Neutrophil (primary cell): ENCODE data around the gene SPDYE1.
A peak's percentile ranks its signal among the peaks of the same experiment; 100 is the strongest.
"Not testable (repeated sequence)": the region's sequence is repeated elsewhere in the genome, so short reads cannot be mapped to it uniquely, and the experiment has no call there.

Source experiments
- H3K27ac ChIP-seq: fragments of 200-600 bp; sonication (generic); 2 replicates; pipeline ENCODE4 v1.5.1; 2016; ENCODE audit warnings: mild to moderate bottlenecking, moderate library complexity
- H3K27me3 ChIP-seq: fragments of 200-600 bp; sonication (generic); 2 replicates; pipeline ENCODE4 v1.6.0; 2016; ENCODE audit warnings: mild to moderate bottlenecking
- H3K36me3 ChIP-seq: fragments of 200-600 bp; sonication (generic); 2 replicates; pipeline ENCODE4 v1.5.1; 2017
- H3K4me1 ChIP-seq, 2 experiments: fragments of 200-600 bp in 1 of 2; sonication (generic) in 1 of 2; 1 replicate in 1 of 2; 2 replicates in 1 of 2; pipeline versions ENCODE4 v1.5.1 to v1.6.1; 2013 to 2016; ENCODE audit warnings: low read depth in 1 of 2, low read length in 1 of 2, mild to moderate bottlenecking in 1 of 2, moderate library complexity in 1 of 2; ENCODE audit not compliant: control insufficient read depth in 1 of 2, insufficient read depth in 1 of 2
- H3K4me3 ChIP-seq, 2 experiments: fragments of 200-600 bp in 1 of 2; sonication (generic) in 1 of 2; 1 replicate in 1 of 2; 2 replicates in 1 of 2; pipeline ENCODE4 v1.5.1; 2013 to 2016; ENCODE audit warnings: low read depth in 1 of 2, low read length in 1 of 2, mild to moderate bottlenecking in 1 of 2, moderate library complexity in 1 of 2
- H3K9me3 ChIP-seq: fragments of 200-600 bp; sonication (generic); 2 replicates; pipeline ENCODE4 v1.5.1; 2016
- TF ChIP-seq, protein P1 (sequence below): fragments of 200-600 bp; sonication (generic); IDR thresholded peaks from 2 replicates; pipeline ENCODE4 v1.5.1; 2016; ENCODE audit warnings: antibody characterized with exemption

Gene SPDYE1

GRCh38 chr7:43990829-43991228 lies 6.9 kb upstream of the SPDYE1 start:
- not testable (repeated sequence) for H3K4me3 ChIP-seq, H3K36me3 ChIP-seq, H3K4me1 ChIP-seq, H3K27me3 ChIP-seq, H3K9me3 ChIP-seq, H3K27ac ChIP-seq

DNA sequence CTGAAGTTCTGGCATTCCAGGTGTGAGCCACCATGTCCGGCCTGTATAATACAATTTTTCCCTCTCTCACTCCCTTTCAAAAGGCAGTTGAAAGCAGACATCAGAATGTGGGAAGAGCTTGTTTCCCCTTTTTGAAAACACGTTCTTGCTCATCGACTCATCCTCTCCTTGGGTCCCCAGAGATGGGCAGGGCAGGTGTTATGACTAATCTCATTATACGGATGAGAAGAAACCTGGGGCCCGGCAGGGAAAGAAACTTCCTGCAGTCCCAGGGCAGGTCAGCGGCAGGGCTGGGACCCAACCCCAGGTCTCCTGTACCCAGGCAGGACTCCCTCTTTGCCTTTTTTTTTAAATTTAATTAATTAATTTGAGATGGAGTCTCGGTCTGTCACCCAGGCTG lies 4.8 kb upstream of the SPDYE1 start:
- not testable (repeated sequence) for H3K36me3 ChIP-seq, H3K27ac ChIP-seq, H3K9me3 ChIP-seq, H3K27me3 ChIP-seq, H3K4me3 ChIP-seq, H3K4me1 ChIP-seq

DNA sequence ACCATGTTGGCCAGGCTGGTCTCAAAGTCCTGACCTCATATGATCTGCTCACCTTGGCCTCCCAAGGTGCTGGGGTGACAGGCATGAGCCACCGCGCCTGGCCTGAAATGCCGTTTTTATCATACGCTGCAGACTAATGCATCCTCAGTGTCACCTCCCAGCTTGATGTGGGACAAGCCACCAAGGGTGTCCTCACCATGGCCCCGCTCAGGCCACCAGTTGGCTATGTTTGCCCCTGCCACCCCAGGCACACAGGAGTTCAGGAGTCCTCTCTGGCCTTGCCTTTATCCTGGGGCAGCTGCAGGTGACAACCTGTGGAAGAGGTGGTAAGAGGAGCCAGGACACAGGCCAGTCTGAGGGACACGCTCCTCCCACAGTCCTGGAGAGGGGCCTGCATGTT lies 3.0 kb upstream of the SPDYE1 start:
- not testable (repeated sequence) for H3K27me3 ChIP-seq, H3K9me3 ChIP-seq, H3K36me3 ChIP-seq, H3K27ac ChIP-seq, H3K4me1 ChIP-seq, H3K4me3 ChIP-seq

GRCh38 chr7:44012081-44012480 lies 14.4 kb downstream of the SPDYE1 start:
- H3K4me3 ChIP-seq, H3K9me3 ChIP-seq, H3K27me3 ChIP-seq, H3K27ac ChIP-seq, H3K4me1 ChIP-seq: not testable (repeated sequence)
- peaks cover 47% of the 10 kb centered on the region for H3K36me3 ChIP-seq

- not testable (repeated sequence) for H3K27me3 ChIP-seq, H3K4me3 ChIP-seq, H3K27ac ChIP-seq, H3K4me1 ChIP-seq, H3K9me3 ChIP-seq
- H3K36me3 ChIP-seq = peaks cover 30% of the 10 kb centered on the region
These were observed 17.4 kb downstream of the SPDYE1 start for GRCh38 chr7:44015090-44015489.

DNA sequence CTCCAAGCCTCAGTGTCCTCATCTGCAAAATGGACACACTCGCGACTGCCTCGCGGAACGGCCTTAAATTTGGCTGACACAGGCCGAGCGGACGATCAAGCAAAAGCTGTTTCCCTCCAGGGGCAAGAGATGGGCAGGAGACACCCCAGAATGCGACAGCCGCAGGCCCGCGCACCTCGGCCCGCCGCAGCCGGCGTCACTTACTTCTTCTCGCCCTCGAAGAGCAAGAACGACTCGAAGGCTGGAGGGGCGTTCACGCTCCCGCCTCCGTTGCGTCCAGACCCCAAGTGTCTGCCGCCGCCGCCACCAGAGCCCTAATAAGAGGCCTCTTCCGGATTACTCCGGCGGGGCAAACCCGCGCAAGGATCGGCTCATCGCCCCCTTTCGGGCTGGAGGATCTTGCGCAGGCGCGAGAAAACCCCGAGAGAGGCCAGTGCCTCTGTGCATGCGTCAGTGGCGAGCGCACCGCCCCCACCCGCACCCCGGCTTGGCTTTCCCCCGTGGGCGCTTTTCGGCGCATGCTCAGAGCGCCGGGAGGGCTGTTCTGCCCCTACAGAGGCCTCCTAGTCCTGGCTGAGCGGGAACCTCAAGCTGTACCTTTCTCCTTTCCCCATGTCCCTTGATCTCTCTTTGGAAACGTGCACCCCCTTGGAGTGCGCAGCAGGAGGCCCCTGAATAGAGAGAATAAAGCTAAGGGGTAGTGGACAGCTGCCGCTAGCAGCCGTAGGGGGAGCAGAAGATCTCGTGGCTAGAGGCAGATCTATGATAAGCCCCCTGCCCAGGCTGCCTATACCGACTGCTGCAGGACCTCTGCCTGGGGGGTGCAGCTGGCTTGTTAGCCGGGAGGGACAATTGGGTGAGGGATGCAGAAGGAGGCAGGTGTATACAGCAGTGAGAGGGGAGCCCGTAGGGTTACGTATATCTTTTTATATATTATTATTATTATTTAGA lies 21.4 kb downstream of the SPDYE1 start:
- not testable (repeated sequence) for H3K27me3 ChIP-seq, H3K9me3 ChIP-seq
- Histone ChIP-seq H3K36me3 (peaks cover 15% of the 10 kb centered on the region), H3K4me1 (peaks cover 8 to 12% of the 10 kb centered on the region in 2 experiments), H3K27ac (peak overlapping the region; percentile 83), H3K4me3 (peak overlapping the region; percentile 70 to 75)
- TF ChIP-seq, protein P1, sequence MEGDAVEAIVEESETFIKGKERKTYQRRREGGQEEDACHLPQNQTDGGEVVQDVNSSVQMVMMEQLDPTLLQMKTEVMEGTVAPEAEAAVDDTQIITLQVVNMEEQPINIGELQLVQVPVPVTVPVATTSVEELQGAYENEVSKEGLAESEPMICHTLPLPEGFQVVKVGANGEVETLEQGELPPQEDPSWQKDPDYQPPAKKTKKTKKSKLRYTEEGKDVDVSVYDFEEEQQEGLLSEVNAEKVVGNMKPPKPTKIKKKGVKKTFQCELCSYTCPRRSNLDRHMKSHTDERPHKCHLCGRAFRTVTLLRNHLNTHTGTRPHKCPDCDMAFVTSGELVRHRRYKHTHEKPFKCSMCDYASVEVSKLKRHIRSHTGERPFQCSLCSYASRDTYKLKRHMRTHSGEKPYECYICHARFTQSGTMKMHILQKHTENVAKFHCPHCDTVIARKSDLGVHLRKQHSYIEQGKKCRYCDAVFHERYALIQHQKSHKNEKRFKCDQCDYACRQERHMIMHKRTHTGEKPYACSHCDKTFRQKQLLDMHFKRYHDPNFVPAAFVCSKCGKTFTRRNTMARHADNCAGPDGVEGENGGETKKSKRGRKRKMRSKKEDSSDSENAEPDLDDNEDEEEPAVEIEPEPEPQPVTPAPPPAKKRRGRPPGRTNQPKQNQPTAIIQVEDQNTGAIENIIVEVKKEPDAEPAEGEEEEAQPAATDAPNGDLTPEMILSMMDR = peak; percentile 82

GRCh38 chr7:44019825-44020224 lies 22.1 kb downstream of the SPDYE1 start:
- not testable (repeated sequence) for H3K36me3 ChIP-seq, H3K27me3 ChIP-seq, H3K9me3 ChIP-seq
- Histone ChIP-seq H3K4me1 (peaks cover 8 to 12% of the 10 kb centered on the region in 2 experiments), H3K27ac (peak overlapping the region; percentile 83), H3K4me3 (peak overlapping the region in 1 of 2 experiments; percentile 75)

DNA sequence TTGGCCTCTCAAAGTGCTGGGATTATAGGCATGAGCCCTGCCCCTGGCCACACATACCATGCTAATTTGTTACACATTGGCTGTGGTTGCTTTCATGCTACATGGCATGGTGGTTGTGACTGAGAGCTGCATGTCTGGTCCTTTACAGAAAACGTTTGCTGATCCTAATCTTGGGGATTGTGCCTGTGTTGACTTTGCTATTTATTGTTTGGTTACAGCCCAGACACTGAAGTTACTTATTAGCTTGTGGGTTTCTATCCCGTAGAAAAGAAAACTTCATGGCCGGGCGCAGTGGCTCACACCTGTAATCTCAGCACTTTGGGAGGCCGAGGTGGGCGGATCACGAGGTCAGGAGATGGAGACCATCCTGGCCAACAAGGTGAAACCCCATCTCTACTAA lies 24.4 kb downstream of the SPDYE1 start:
- H3K4me1 ChIP-seq = peaks cover 8 to 12% of the 10 kb centered on the region in 2 experiments
- not testable (repeated sequence) for H3K9me3 ChIP-seq, H3K27me3 ChIP-seq, H3K4me3 ChIP-seq, H3K36me3 ChIP-seq, H3K27ac ChIP-seq

DNA sequence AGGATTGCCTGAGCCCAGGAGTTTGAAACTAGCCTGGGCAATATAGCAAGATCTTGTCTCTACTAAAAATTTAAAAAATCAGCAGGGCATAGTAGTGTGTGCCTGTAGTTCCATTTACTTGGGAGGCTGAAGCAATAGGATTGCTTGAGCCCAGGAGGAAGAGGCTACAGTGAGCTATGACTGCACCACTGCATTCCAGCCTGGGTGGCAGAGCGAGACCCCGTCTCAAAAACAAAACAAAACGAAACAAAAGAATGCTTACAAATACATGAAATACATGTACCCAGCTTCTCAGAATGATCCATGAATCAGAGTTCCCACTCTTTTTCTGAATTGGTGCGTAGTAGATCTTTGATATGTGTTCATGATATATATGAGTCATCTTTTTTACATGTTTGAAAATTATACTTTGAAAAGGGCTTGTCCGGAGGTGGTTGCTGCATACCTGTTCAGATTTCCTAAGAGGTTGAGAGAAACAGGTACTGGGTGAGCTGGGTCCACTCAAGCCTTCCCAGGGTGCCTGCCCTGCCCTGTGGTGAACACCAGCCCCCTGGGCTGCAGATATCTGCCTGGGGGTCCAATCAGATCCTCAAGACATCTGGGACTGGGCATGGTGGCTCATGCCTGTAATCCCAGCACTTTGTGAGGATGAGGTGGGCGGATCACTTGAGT lies 25.2 kb downstream of the SPDYE1 start:
- not testable (repeated sequence) for H3K27me3 ChIP-seq, H3K36me3 ChIP-seq, H3K9me3 ChIP-seq, H3K27ac ChIP-seq, H3K4me3 ChIP-seq
- H3K4me1 ChIP-seq = peaks cover 6 to 10% of the 10 kb centered on the region in 2 experiments

GRCh38 chr7:44029433-44029832 lies 31.7 kb downstream of the SPDYE1 start:
- H3K9me3 ChIP-seq, H3K27me3 ChIP-seq, H3K36me3 ChIP-seq, H3K4me3 ChIP-seq, H3K4me1 ChIP-seq: not testable (repeated sequence)
- H3K27ac ChIP-seq = peak overlapping the region; percentile 67

- H3K4me3 ChIP-seq, H3K4me1 ChIP-seq, H3K9me3 ChIP-seq, H3K27me3 ChIP-seq, H3K36me3 ChIP-seq: not testable (repeated sequence)
- peak overlapping the region; percentile 67 for H3K27ac ChIP-seq
These were observed 32.3 kb downstream of the SPDYE1 start for GRCh38 chr7:44030029-44030428.

DNA sequence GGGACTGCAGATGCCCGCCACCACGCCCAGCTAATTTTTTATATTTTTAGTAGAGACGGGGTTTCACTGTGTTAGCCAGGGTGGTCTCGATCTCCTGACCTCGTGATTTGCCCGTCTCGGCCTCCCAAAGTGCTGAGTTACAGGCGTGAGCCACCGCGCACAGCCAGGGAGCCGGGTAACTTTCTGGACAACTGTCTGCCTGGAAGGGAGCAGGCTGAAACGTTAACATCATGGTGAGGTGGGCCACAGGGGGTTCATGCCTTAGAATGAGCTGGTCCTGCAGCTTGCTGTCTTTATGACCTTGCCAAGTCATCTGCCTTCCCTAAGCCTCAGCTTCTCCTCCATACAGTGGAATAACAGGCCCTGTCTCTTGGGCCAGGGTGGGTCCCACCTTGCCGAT lies 33.6 kb downstream of the SPDYE1 start:
- not testable (repeated sequence) for H3K9me3 ChIP-seq, H3K4me1 ChIP-seq, H3K4me3 ChIP-seq, H3K27ac ChIP-seq, H3K36me3 ChIP-seq, H3K27me3 ChIP-seq

DNA sequence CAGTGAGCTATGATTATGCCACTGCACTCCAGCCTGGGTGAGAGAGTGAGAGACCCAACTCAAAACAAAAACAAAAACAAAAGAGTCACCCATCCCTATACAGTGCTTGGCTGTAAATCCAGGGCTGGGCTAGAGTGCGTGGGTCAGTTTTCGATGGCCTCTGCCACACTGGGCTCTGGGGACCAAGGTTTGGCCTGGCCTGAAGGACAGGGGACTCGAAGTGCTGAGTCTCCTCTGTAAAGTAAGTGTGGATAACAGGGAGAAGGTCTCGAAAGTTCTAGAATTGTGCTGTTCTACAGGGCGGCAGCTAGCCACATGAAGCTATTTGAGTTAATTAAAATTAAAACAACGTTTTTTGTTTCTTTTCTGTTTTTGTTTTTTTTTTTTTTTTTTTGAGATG lies 34.3 kb downstream of the SPDYE1 start:
- not testable (repeated sequence) for H3K9me3 ChIP-seq, H3K4me3 ChIP-seq, H3K27ac ChIP-seq, H3K27me3 ChIP-seq, H3K4me1 ChIP-seq, H3K36me3 ChIP-seq
